ENCODE data around the gene HS3ST3A1. TPM values are rescaled to one million over a fixed set of nuclear protein-coding genes. Genes with fewer than 3 reads are reported as not detected.

Gene HS3ST3A1
- total RNA-seq, 2 donors from 2014 or later = not detected

GRCh38 chr17:13635951-13636350, 34.2 kb upstream of the HS3ST3A1 start:
- 40 to 41% methylated on average over 5 of the region's 5 CpGs for whole genome bisulfite sequencing, 2 donors
- DNase-seq = no peak
- Histone ChIP-seq H3K4me3 (no peak overlapping the region), H3K4me1 (peaks cover 3% of the 10 kb centered on the region), H3K36me3 (replicated peaks in 1 of 2; ENCODE audit: insufficient read depth in 1 of 2, low read depth in 2 of 2) (no peaks in the 10 kb centered on the region), H3K27ac (no peak overlapping the region), H3K27me3 (no peaks in the 10 kb centered on the region), H3K9me3 (no peaks in the 10 kb centered on the region)
- intact Hi-C loops (cut with DNase I) = no loop called here
- no peak for TF ChIP-seq CTCF (IDR thresholded peaks at IDR 0.05)
- TF ChIP-seq POLR2A (IDR thresholded peaks at IDR 0.05) = no peak
- no peak for ATAC-seq

GRCh38 chr17:13634021-13634420, 32.3 kb upstream of the HS3ST3A1 start:
- Histone ChIP-seq H3K27ac (no peak overlapping the region), H3K36me3 (replicated peaks in 1 of 2; ENCODE audit: insufficient read depth in 1 of 2, low read depth in 2 of 2) (no peaks in the 10 kb centered on the region), H3K4me1 (no peaks in the 10 kb centered on the region), H3K9me3 (no peaks in the 10 kb centered on the region), H3K4me3 (no peak overlapping the region), H3K27me3 (no peaks in the 10 kb centered on the region)
- DNase-seq (no peak), ATAC-seq (no peak)
- 49 to 63% methylated on average over 1 of the region's 1 CpG for WGBS, 2 donors
- intact Hi-C loops (cut with DNase I) = no loop called here
- TF ChIP-seq CTCF (IDR thresholded peaks at IDR 0.05) (no peak), POLR2A (IDR thresholded peaks at IDR 0.05) (no peak)

- Histone ChIP-seq H3K27me3 (no peaks in the 10 kb centered on the region), H3K9me3 (no peaks in the 10 kb centered on the region), H3K36me3 (replicated peaks in 1 of 2; ENCODE audit: insufficient read depth in 1 of 2, low read depth in 2 of 2) (no peaks in the 10 kb centered on the region), H3K4me1 (no peaks in the 10 kb centered on the region), H3K4me3 (no peak overlapping the region), H3K27ac (no peak overlapping the region)
- 55 to 65% methylated on average over 2 of the region's 2 CpGs for WGBS, 2 donors
- DNase-seq = no peak
- intact Hi-C loops (cut with DNase I) = no loop called here
- TF ChIP-seq CTCF (IDR thresholded peaks at IDR 0.05) (no peak), POLR2A (IDR thresholded peaks at IDR 0.05) (no peak)
- no peak for ATAC-seq
These were observed 29.8 kb upstream of the HS3ST3A1 start for GRCh38 chr17:13631529-13631928.

- Histone ChIP-seq H3K27ac (no peak overlapping the region), H3K36me3 (replicated peaks in 1 of 2; ENCODE audit: insufficient read depth in 1 of 2, low read depth in 2 of 2) (no peaks in the 10 kb centered on the region), H3K9me3 (no peaks in the 10 kb centered on the region), H3K4me1 (no peaks in the 10 kb centered on the region), H3K27me3 (no peaks in the 10 kb centered on the region), H3K4me3 (no peak overlapping the region)
- no peak for ATAC-seq
- WGBS, 2 donors = 47 to 58% methylated on average over 1 of the region's 1 CpG
- no peak for DNase-seq
- intact Hi-C loops (cut with DNase I) = no loop called here
- no peak for TF ChIP-seq POLR2A (IDR thresholded peaks at IDR 0.05)
- TF ChIP-seq CTCF (IDR thresholded peaks at IDR 0.05) = no peak
These were observed 25.0 kb upstream of the HS3ST3A1 start for GRCh38 chr17:13626703-13627102.

GRCh38 chr17:13619462-13619861, 17.7 kb upstream of the HS3ST3A1 start:
- Histone ChIP-seq H3K9me3 (no peaks in the 10 kb centered on the region), H3K36me3 (replicated peaks in 1 of 2; ENCODE audit: insufficient read depth in 1 of 2, low read depth in 2 of 2) (no peaks in the 10 kb centered on the region), H3K27me3 (no peaks in the 10 kb centered on the region), H3K4me1 (no peaks in the 10 kb centered on the region), H3K4me3 (no peak overlapping the region), H3K27ac (no peak overlapping the region)
- WGBS, 2 donors = 66 to 76% methylated on average over 4 of the region's 4 CpGs
- DNase-seq = no peak
- TF ChIP-seq CTCF (IDR thresholded peaks at IDR 0.05) = no peak
- no peak for TF ChIP-seq POLR2A (IDR thresholded peaks at IDR 0.05)
- no peak for ATAC-seq
- intact Hi-C loops (cut with DNase I) = no loop called here

Data from body of pancreas (tissue), 4 donors.